ENCODE results near the gene NUCB1. TPM values are rescaled to one million over a fixed set of nuclear protein-coding genes. Genes with fewer than 3 reads are reported as not detected.
A peak's percentile ranks its signal among the peaks of the same experiment; 100 is the strongest.

NUCB1 gene
- total and polyA plus RNA-seq, 9 of the 15 experiments (the other 6 are each of a cell fraction or from before 2014, with no cell fraction given) = 3.1 to 153 (median 71.7) TPM

- TF ChIP-seq TFAM (CRISPR knock-in tag; conservative IDR thresholded peaks at IDR 0.05) = no peak
- peak; percentile 41 for TF ChIP-seq NEUROD1 (IDR thresholded peaks at IDR 0.05; ENCODE audit: borderline replicate concordance, low read depth, low read length, partially characterized antibody)
- no peak for TF ChIP-seq LEF1 (IDR thresholded peaks at IDR 0.05)
- TF ChIP-seq SREBF1 (IDR thresholded peaks at IDR 0.05; ENCODE audit: borderline replicate concordance, low read depth, low read length) = no peak
- no peak for TF ChIP-seq FUS (optimal IDR thresholded peaks at IDR 0.05; ENCODE audit: low read depth, low read length)
- TF ChIP-seq, protein P1, sequence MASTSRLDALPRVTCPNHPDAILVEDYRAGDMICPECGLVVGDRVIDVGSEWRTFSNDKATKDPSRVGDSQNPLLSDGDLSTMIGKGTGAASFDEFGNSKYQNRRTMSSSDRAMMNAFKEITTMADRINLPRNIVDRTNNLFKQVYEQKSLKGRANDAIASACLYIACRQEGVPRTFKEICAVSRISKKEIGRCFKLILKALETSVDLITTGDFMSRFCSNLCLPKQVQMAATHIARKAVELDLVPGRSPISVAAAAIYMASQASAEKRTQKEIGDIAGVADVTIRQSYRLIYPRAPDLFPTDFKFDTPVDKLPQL (IDR thresholded peaks at IDR 0.05; ENCODE audit: extremely low read depth, insufficient read length) = peak; percentile 47
- TF ChIP-seq ZNF75A (CRISPR knock-in tag; IDR thresholded peaks at IDR 0.05) = no peak
- TF ChIP-seq ZNF668 (CRISPR knock-in tag; IDR thresholded peaks at IDR 0.05) = no peak
- TF ChIP-seq OTX1 (CRISPR knock-in tag; IDR thresholded peaks at IDR 0.05) = peak; percentile 82; the same call in 1 of the 2 replicates
- peak; percentile 87 to 90; a peak in 3 of 4 replicates for TF ChIP-seq SIN3A (IDR thresholded peaks at IDR 0.05; ENCODE audit: borderline replicate concordance in 2 of 2, control insufficient read depth in 1 of 2, low read depth in 2 of 2, low read length in 2 of 2)
- TF ChIP-seq ZNF174 (CRISPR knock-in tag; IDR thresholded peaks at IDR 0.05) = no peak
- TF ChIP-seq SMC3 (conservative IDR thresholded peaks at IDR 0.05; ENCODE audit: insufficient read depth, low read depth, low read length) = no peak
- no peak for TF ChIP-seq U2AF2 (optimal IDR thresholded peaks at IDR 0.05; ENCODE audit: low read depth, low read length)
- TF ChIP-seq TEAD1 (CRISPR knock-in tag; IDR thresholded peaks at IDR 0.05) = peak in 1 of 2 experiments; percentile 39; a peak in 1 of 4 replicates
- peak; percentile 29; the same call in 1 of the 2 replicates for TF ChIP-seq KLF6 (CRISPR knock-in tag; IDR thresholded peaks at IDR 0.05; ENCODE audit: borderline replicate concordance)
- TF ChIP-seq, protein P2, sequence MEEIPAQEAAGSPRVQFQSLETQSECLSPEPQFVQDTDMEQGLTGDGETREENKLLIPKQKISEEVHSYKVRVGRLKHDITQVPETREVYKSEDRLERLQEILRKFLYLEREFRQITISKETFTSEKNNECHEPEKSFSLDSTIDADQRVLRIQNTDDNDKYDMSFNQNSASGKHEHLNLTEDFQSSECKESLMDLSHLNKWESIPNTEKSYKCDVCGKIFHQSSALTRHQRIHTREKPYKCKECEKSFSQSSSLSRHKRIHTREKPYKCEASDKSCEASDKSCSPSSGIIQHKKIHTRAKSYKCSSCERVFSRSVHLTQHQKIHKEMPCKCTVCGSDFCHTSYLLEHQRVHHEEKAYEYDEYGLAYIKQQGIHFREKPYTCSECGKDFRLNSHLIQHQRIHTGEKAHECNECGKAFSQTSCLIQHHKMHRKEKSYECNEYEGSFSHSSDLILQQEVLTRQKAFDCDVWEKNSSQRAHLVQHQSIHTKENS (CRISPR knock-in tag; IDR thresholded peaks at IDR 0.05) = no peak
- TF ChIP-seq, protein P3, sequence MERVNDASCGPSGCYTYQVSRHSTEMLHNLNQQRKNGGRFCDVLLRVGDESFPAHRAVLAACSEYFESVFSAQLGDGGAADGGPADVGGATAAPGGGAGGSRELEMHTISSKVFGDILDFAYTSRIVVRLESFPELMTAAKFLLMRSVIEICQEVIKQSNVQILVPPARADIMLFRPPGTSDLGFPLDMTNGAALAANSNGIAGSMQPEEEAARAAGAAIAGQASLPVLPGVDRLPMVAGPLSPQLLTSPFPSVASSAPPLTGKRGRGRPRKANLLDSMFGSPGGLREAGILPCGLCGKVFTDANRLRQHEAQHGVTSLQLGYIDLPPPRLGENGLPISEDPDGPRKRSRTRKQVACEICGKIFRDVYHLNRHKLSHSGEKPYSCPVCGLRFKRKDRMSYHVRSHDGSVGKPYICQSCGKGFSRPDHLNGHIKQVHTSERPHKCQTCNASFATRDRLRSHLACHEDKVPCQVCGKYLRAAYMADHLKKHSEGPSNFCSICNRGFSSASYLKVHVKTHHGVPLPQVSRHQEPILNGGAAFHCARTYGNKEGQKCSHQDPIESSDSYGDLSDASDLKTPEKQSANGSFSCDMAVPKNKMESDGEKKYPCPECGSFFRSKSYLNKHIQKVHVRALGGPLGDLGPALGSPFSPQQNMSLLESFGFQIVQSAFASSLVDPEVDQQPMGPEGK (CRISPR knock-in tag; IDR thresholded peaks at IDR 0.05; ENCODE audit: borderline replicate concordance) = no peak
- no peak for TF ChIP-seq C11orf30 (IDR thresholded peaks at IDR 0.05; ENCODE audit: low read depth)
- TF ChIP-seq SRSF1 (IDR thresholded peaks at IDR 0.05; ENCODE audit: low read depth, low read length) = no peak
- TF ChIP-seq ILF3 (IDR thresholded peaks at IDR 0.05; ENCODE audit: borderline replicate concordance) = no peak
- TF ChIP-seq MCM2 (IDR thresholded peaks at IDR 0.05; ENCODE audit: low read depth) = peak; percentile 80
- TF ChIP-seq ZNF165 (CRISPR knock-in tag; IDR thresholded peaks at IDR 0.05; ENCODE audit: borderline replicate concordance) = no peak
- no peak for TF ChIP-seq RFX1 (IDR thresholded peaks at IDR 0.05)
Measured at GRCh38 chr19:48962029-48962848, 62.1 kb downstream of the NUCB1 start (continued).
